Measurements from ENCODE around the gene TMEM63A.

- TF ChIP-seq NFRKB (IDR thresholded peaks at IDR 0.05) (no peak), FOXA1 (IDR thresholded peaks at IDR 0.05) (no peak), SUZ12 (IDR thresholded peaks at IDR 0.05) (no peak), ZNF384 (IDR thresholded peaks at IDR 0.05) (no peak)
Measured at GRCh38 chr1:225815526-225816178, 66.5 kb downstream of the TMEM63A start.

All from HEK293T (cell line).